Natural killer cell (primary cell): ENCODE results near the gene BORCS5. TPM values are rescaled to one million over a fixed set of nuclear protein-coding genes. Genes with fewer than 3 reads are reported as not detected.

ENCODE experiments used
- ATAC-seq, 3 donors: fragments of 150-1000 bp in 2 of 3; fragments of 200-7000 bp in 1 of 3; cut with Tn5 transposase; 1 replicate in 1 of 3; 2 replicates in 2 of 3; pipeline ENCODE4 v1.10.0; 2021; ENCODE audit warnings: mild to moderate bottlenecking in 2 of 3, moderate library complexity in 2 of 3
- DNase-seq, 2 donors: peaks; one replicate each; pipeline versions ENCODE4 v3.0.0 to v3.0.0-alpha.2; 2013 to 2021; ENCODE audit warnings: mixed read lengths in 1 of 2
- H3K27ac ChIP-seq: one replicate; pipeline ENCODE4 v1.5.1; 2013; ENCODE audit warnings: mild to moderate bottlenecking, low read length
- H3K27me3 ChIP-seq: one replicate; pipeline ENCODE4 v1.6.1; 2013; ENCODE audit warnings: low read length; ENCODE audit not compliant: control insufficient read depth, insufficient read depth
- H3K36me3 ChIP-seq: one replicate; pipeline ENCODE4 v1.6.1; 2013; ENCODE audit warnings: low read length; ENCODE audit not compliant: control insufficient read depth, insufficient read depth
- H3K4me1 ChIP-seq: one replicate; pipeline ENCODE4 v1.6.1; 2013; ENCODE audit warnings: low read length; ENCODE audit not compliant: control insufficient read depth, insufficient read depth
- H3K4me3 ChIP-seq: one replicate; pipeline ENCODE4 v1.5.1; 2013; ENCODE audit warnings: low read length
- H3K9me3 ChIP-seq: one replicate; pipeline ENCODE4 v1.6.1; 2013; ENCODE audit warnings: low read length; ENCODE audit not compliant: control insufficient read depth, insufficient read depth
- H3K27ac Mint-ChIP-seq, 2 donors: one replicate each; pipeline ENCODE4 v1.8.0; 2022; ENCODE audit warnings: mild to moderate bottlenecking in 2 of 2, mixed read lengths in 2 of 2, moderate library complexity in 1 of 2
- H3K27me3 Mint-ChIP-seq, 2 donors: one replicate each; pipeline ENCODE4 v1.8.0; 2022; ENCODE audit warnings: low read depth in 2 of 2, mixed read lengths in 2 of 2
- H3K36me3 Mint-ChIP-seq: one replicate; pipeline ENCODE4 v1.8.0; 2022; ENCODE audit warnings: mixed read lengths
- H3K4me1 Mint-ChIP-seq, 2 donors: one replicate each; pipeline ENCODE4 v1.8.0; 2022; ENCODE audit warnings: mixed read lengths in 2 of 2
- H3K4me3 Mint-ChIP-seq: one replicate; pipeline ENCODE4 v1.8.0; 2022; ENCODE audit warnings: mild to moderate bottlenecking, moderate library complexity, mixed read lengths
- H3K9me3 Mint-ChIP-seq, 2 donors: one replicate each; pipeline ENCODE4 v1.8.0; 2022; ENCODE audit warnings: mixed read lengths in 2 of 2
- WGBS: methylation state at CpG from one replicate; pipeline ENCODE4 v1.1.7; 2013; ENCODE audit warnings: missing lambda C conversion rate; ENCODE audit not compliant: insufficient coverage; 5-methylcytosine and 5-hydroxymethylcytosine counted together
- intact Hi-C: fragments of 100-400 bp; cut with micrococcal nuclease; formaldehyde crosslinking; loops from one replicate; pipeline ENCODE4 v1.14.2; 2022
- total RNA-seq, 4 donors: library from RNA; stranded (reverse); fragments of 120-200 nt in 1 of 4; gene quantifications; one replicate each; pipeline versions ENCODE4 v1.2.3 to v1.2.4, GENCODE V29; 2013 to 2022
- TF ChIP-seq, protein P1 (sequence below): fragments of 200-600 bp; IDR thresholded peaks from one replicate; pipeline ENCODE4 v1.8.0; 2022; ENCODE audit warnings: antibody characterized with exemption

Gene BORCS5
- total RNA-seq, 3 donors from 2014 or later (not counting 1 experiment from before 2014, with no cell fraction given), result 28.5 to 32.8 (median 29.2) TPM

DNA sequence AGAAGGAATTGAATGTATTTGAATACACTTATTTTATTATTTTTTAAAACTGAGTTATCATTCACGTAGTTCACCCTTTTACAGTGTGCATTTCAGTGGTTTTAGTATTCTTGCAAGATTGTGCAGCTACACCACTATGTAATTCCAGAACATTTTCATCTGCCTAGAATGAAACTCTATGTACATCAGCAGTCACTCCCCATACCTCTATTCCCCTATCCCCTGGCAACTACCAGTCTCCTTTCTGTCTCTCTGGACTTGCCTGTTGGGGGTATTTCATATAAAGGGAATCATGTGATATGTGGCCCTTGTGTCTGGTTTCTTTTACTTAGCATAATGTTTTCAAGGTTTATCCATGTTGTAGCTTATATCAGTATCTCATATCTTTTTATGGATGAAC lies 96.8 kb downstream of the BORCS5 start:
- no peak overlapping the region for H3K27ac ChIP-seq
- Mint-ChIP-seq H3K4me3 (no peak overlapping the region), H3K9me3 (no peaks in the 10 kb centered on the region), H3K36me3 (no peaks in the 10 kb centered on the region), H3K4me1 (no peaks in the 10 kb centered on the region), H3K27me3 (no peaks in the 10 kb centered on the region), H3K27ac (no peak overlapping the region)
- TF ChIP-seq, protein P1, sequence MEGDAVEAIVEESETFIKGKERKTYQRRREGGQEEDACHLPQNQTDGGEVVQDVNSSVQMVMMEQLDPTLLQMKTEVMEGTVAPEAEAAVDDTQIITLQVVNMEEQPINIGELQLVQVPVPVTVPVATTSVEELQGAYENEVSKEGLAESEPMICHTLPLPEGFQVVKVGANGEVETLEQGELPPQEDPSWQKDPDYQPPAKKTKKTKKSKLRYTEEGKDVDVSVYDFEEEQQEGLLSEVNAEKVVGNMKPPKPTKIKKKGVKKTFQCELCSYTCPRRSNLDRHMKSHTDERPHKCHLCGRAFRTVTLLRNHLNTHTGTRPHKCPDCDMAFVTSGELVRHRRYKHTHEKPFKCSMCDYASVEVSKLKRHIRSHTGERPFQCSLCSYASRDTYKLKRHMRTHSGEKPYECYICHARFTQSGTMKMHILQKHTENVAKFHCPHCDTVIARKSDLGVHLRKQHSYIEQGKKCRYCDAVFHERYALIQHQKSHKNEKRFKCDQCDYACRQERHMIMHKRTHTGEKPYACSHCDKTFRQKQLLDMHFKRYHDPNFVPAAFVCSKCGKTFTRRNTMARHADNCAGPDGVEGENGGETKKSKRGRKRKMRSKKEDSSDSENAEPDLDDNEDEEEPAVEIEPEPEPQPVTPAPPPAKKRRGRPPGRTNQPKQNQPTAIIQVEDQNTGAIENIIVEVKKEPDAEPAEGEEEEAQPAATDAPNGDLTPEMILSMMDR, result no peak
- no peak overlapping the region for H3K4me3 ChIP-seq
- ATAC-seq (no peak), DNase-seq (no peak)
- no peaks in the 10 kb centered on the region for H3K4me1 ChIP-seq
- intact Hi-C loops, result no loop called here
- H3K9me3 ChIP-seq, result no peaks in the 10 kb centered on the region
- H3K27me3 ChIP-seq, result no peaks in the 10 kb centered on the region
- no peaks in the 10 kb centered on the region for H3K36me3 ChIP-seq
- WGBS, result 100% methylated on average over 1 of the region's 1 CpG

DNA sequence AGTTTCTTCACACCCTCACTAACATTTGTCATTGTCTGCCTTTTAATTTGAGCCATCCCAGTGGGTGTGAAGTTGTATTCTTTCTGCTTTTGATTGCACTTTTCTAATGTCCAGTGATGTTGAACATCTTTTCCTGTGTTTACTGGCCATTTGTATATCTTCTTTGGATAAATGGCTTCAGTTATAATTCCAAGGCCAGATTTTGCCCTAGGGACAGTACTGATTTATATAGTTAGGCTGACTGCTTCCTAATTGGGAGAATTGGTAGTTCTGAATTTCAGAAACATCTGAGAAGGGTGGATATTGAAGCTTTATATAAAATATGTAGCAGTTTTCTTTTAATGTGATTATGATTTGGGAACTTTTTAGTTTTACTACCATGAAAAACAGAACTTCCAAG lies 97.4 kb downstream of the BORCS5 start:
- H3K36me3 ChIP-seq, result no peaks in the 10 kb centered on the region
- H3K4me3 Mint-ChIP-seq, result no peak overlapping the region
- ATAC-seq (no peak), DNase-seq (no peak)
- no peaks in the 10 kb centered on the region for H3K9me3 ChIP-seq
- no peaks in the 10 kb centered on the region for H3K4me1 ChIP-seq
- H3K4me1 Mint-ChIP-seq, result no peaks in the 10 kb centered on the region
- no peak overlapping the region for H3K27ac ChIP-seq
- H3K27me3 Mint-ChIP-seq, result no peaks in the 10 kb centered on the region
- H3K4me3 ChIP-seq, result no peak overlapping the region
- TF ChIP-seq, protein P1, result no peak
- intact Hi-C loops, result no loop called here
- no peaks in the 10 kb centered on the region for H3K27me3 ChIP-seq
- H3K36me3 Mint-ChIP-seq, result no peaks in the 10 kb centered on the region
- no peak overlapping the region for H3K27ac Mint-ChIP-seq
- H3K9me3 Mint-ChIP-seq, result no peaks in the 10 kb centered on the region

DNA sequence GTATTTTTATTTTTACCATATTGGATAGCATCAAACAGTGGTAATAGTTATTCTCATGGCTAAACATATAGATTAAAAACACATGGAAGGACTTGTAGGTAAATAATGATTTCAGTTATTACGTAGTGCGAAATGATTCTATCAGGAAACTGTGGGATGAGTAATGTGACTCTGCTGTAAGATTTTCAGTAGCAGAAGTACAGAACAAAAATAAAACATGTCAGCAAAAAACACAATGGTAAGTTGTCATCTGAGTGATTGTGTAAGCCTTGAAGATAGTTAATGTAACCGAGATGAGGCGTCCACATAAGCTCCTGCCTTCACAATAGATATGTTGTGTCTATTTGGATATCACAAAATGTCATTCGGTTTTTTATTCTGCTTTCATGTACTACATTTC lies 99.8 kb downstream of the BORCS5 start:
- no peak overlapping the region for H3K27ac Mint-ChIP-seq
- ATAC-seq (peak in 1 of 3 donors; percentile 55), DNase-seq (peak in 1 of 2 donors; percentile 51)
- no peaks in the 10 kb centered on the region for H3K9me3 Mint-ChIP-seq
- TF ChIP-seq, protein P1, result no peak
- no peak overlapping the region for H3K4me3 ChIP-seq
- no peaks in the 10 kb centered on the region for H3K27me3 Mint-ChIP-seq
- no peak overlapping the region for H3K27ac ChIP-seq
- peaks cover 0 to 5% of the 10 kb centered on the region in 2 donors for H3K4me1 Mint-ChIP-seq
- intact Hi-C loops, result no loop called here
- H3K4me1 ChIP-seq, result no peaks in the 10 kb centered on the region
- no peaks in the 10 kb centered on the region for H3K36me3 ChIP-seq
- 80% methylated on average over 4 of the region's 5 CpGs for WGBS
- H3K9me3 ChIP-seq, result no peaks in the 10 kb centered on the region
- no peak overlapping the region for H3K4me3 Mint-ChIP-seq
- H3K27me3 ChIP-seq, result no peaks in the 10 kb centered on the region
- no peaks in the 10 kb centered on the region for H3K36me3 Mint-ChIP-seq
